ENCODE data around the gene KDM4B. TPM values are rescaled to one million over a fixed set of nuclear protein-coding genes. Genes with fewer than 3 reads are reported as not detected.

KDM4B gene
- total RNA-seq, 4 donors from 2014 or later, result 26.6 to 84.2 (median 39.9) TPM

DNA sequence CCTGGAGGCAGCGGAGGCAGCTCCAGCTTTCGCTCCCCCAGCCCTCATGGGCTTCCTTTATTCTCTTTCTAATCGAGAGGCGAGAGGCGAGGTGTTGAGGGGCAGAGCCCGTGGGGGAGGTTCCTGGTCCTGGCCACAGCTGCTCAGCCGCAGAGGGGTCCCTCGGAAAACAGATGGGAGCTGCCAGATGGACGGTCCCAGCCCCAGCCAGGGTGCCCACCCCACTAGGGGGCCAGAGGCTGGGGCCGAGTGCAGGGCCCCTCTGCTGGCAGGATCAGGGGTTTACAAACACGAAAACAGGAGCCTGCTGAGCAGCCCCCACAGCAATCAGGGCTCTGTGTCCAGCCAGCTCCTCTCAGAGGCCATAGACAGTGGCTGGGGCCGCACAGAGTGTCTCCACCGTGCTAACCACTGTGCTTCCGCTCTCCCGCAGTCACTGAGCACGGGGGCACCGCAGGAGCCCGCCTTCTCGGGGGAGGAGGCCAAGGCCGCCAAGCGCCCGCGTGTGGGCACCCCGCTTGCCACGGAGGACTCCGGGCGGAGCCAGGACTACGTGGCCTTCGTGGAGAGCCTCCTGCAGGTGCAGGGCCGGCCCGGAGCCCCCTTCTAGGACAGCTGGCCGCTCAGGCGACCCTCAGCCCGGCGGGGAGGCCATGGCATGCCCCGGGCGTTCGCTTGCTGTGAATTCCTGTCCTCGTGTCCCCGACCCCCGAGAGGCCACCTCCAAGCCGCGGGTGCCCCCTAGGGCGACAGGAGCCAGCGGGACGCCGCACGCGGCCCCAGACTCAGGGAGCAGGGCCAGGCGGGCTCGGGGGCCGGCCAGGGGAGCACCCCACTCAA lies 182.2 kb downstream of the KDM4B start:
- TF ChIP-seq EP300 (IDR thresholded peaks at IDR 0.05; ENCODE audit: low read depth), result no peak
- in situ Hi-C loops (cut with MboI; ENCODE audit: low pct_ligation_motif_present in 1 of 4, low pct_unique_long_range_greater_than_20kb in 1 of 4, low sequenced_read_pairs in 3 of 4) (no loop called here), intact Hi-C loops (cut with DNase I; ENCODE audit: low total_unique reads) (no loop called here)
- H3K36me3 ChIP-seq, result peaks cover 0 to 8% (median 2%) of the 10 kb centered on the region in 4 donors
- H3K9me3 ChIP-seq, result no peaks in the 10 kb centered on the region
- no peak for DNase-seq
- no peak overlapping the region for H3K27ac ChIP-seq
- H3K4me3 ChIP-seq, result no peak overlapping the region
- WGBS, 2 donors (ENCODE audit: low coverage in 1 of 2), result 86 to 92% methylated on average over 6 to 24 of the region's 52 CpGs
- no peaks in the 10 kb centered on the region for H3K4me1 ChIP-seq
- H3K27me3 ChIP-seq, result no peaks in the 10 kb centered on the region

DNA sequence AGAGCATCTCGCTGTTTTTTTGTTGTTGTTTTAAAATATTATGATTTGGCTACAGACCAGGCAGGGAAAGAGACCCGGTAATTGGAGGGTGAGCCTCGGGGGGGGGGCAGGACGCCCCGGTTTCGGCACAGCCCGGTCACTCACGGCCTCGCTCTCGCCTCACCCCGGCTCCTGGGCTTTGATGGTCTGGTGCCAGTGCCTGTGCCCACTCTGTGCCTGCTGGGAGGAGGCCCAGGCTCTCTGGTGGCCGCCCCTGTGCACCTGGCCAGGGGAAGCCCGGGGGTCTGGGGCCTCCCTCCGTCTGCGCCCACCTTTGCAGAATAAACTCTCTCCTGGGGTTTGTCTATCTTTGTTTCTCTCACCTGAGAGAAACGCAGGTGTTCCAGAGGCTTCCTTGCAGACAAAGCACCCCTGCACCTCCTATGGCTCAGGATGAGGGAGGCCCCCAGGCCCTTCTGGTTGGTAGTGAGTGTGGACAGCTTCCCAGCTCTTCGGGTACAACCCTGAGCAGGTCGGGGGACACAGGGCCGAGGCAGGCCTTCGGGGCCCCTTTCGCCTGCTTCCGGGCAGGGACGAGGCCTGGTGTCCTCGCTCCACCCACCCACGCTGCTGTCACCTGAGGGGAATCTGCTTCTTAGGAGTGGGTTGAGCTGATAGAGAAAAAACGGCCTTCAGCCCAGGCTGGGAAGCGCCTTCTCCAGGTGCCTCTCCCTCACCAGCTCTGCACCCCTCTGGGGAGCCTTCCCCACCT lies 183.3 kb downstream of the KDM4B start:
- Histone ChIP-seq H3K4me3 (no peak overlapping the region), H3K36me3 (peaks cover 0 to 5% (median 0%) of the 10 kb centered on the region in 4 donors), H3K27ac (no peak overlapping the region), H3K27me3 (no peaks in the 10 kb centered on the region), H3K4me1 (no peaks in the 10 kb centered on the region), H3K9me3 (no peaks in the 10 kb centered on the region)
- intact Hi-C loops (cut with DNase I; ENCODE audit: low total_unique reads), result no loop called here
- 63 to 89% methylated on average over 1 to 26 of the region's 27 CpGs for WGBS, 2 donors (ENCODE audit: low coverage in 1 of 2)
- in situ Hi-C loops (cut with MboI; ENCODE audit: low pct_ligation_motif_present in 1 of 4, low pct_unique_long_range_greater_than_20kb in 1 of 4, low sequenced_read_pairs in 3 of 4), result no loop called here
- no peak for DNase-seq
- TF ChIP-seq, protein P1, sequence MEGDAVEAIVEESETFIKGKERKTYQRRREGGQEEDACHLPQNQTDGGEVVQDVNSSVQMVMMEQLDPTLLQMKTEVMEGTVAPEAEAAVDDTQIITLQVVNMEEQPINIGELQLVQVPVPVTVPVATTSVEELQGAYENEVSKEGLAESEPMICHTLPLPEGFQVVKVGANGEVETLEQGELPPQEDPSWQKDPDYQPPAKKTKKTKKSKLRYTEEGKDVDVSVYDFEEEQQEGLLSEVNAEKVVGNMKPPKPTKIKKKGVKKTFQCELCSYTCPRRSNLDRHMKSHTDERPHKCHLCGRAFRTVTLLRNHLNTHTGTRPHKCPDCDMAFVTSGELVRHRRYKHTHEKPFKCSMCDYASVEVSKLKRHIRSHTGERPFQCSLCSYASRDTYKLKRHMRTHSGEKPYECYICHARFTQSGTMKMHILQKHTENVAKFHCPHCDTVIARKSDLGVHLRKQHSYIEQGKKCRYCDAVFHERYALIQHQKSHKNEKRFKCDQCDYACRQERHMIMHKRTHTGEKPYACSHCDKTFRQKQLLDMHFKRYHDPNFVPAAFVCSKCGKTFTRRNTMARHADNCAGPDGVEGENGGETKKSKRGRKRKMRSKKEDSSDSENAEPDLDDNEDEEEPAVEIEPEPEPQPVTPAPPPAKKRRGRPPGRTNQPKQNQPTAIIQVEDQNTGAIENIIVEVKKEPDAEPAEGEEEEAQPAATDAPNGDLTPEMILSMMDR (IDR thresholded peaks at IDR 0.05), result no peak
- TF ChIP-seq POLR2AphosphoS5 (IDR thresholded peaks at IDR 0.05), result no peak
- TF ChIP-seq EP300 (IDR thresholded peaks at IDR 0.05; ENCODE audit: low read depth), result no peak
- TF ChIP-seq POLR2A (IDR thresholded peaks at IDR 0.05), result no peak

DNA sequence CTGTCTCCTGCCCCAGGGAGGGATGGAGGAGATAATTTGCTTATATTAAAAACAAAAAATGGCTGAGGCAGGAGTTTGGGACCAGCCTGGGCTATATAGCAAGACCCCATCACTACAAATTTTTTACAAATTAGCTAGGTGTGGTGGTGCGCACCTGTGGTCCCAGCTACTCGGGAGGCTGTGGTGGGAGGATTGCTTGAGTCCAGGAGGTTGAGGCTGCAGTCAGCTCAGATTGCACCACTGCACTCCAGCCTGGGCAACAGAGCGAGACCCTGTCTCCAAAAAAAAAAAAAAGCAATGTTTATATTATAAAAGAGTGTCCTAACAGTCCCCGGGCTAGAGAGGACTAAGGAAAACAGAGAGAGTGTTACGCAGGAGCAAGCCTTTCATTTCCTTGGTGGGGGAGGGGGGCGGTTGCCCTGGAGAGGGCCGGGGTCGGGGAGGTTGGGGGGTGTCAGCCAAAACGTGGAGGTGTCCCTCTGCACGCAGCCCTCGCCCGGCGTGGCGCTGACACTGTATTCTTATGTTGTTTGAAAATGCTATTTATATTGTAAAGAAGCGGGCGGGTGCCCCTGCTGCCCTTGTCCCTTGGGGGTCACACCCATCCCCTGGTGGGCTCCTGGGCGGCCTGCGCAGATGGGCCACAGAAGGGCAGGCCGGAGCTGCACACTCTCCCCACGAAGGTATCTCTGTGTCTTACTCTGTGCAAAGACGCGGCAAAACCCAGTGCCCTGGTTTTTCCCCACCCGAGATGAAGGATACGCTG lies 184.0 kb downstream of the KDM4B start:
- Histone ChIP-seq H3K4me1 (no peaks in the 10 kb centered on the region), H3K27me3 (no peaks in the 10 kb centered on the region), H3K9me3 (no peaks in the 10 kb centered on the region), H3K36me3 (peaks cover 0 to 2% (median 0%) of the 10 kb centered on the region in 4 donors), H3K27ac (no peak overlapping the region), H3K4me3 (no peak overlapping the region)
- in situ Hi-C loops (cut with MboI; ENCODE audit: low pct_ligation_motif_present in 1 of 4, low pct_unique_long_range_greater_than_20kb in 1 of 4, low sequenced_read_pairs in 3 of 4) (no loop called here), intact Hi-C loops (cut with DNase I; ENCODE audit: low total_unique reads) (no loop called here)
- DNase-seq, result no peak
- WGBS, 2 donors (ENCODE audit: low coverage in 1 of 2), result 84% methylated on average over 24 of the region's 24 CpGs; no CpG with 5 or more reads in 1 of the 2 donors
- TF ChIP-seq POLR2A (IDR thresholded peaks at IDR 0.05) (no peak), POLR2AphosphoS5 (IDR thresholded peaks at IDR 0.05) (no peak), EP300 (IDR thresholded peaks at IDR 0.05; ENCODE audit: low read depth) (no peak)
- TF ChIP-seq, protein P1 (IDR thresholded peaks at IDR 0.05), result no peak

DNA sequence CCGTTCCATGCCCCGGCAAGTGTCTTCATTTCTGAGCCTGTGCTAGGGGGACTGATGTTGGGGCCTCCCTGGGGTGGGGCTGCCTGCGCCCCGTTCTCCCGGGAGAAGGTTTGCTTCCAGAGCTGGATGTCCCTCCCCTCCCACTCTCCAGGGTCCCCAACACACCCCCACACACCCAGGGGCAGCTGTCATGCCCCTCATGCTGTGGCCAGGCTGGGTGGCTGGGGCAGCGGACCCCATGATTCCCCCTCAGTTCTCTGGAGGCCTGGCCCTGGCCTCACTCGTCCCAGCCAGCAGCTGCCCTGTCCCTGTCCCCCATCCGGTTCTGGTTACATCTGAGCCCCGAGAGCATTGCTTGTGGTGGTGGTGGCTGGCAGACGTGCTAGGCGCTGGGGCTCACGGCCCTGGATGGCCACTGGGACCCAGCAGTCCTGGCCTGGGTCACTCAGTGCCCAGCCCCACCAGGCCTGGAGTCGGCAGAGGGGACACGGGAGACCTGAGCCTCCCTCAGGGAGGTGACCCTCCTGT lies 184.8 kb downstream of the KDM4B start:
- no peaks in the 10 kb centered on the region for H3K36me3 ChIP-seq
- WGBS, 2 donors (ENCODE audit: low coverage in 1 of 2), result 84% methylated on average over 14 of the region's 14 CpGs; no CpG with 5 or more reads in 1 of the 2 donors
- H3K27ac ChIP-seq, result no peak overlapping the region
- H3K4me3 ChIP-seq, result no peak overlapping the region
- in situ Hi-C loops (cut with MboI; ENCODE audit: low pct_ligation_motif_present in 1 of 4, low pct_unique_long_range_greater_than_20kb in 1 of 4, low sequenced_read_pairs in 3 of 4) (no loop called here), intact Hi-C loops (cut with DNase I; ENCODE audit: low total_unique reads) (no loop called here)
- DNase-seq, result no peak
- no peaks in the 10 kb centered on the region for H3K4me1 ChIP-seq
- H3K9me3 ChIP-seq, result no peaks in the 10 kb centered on the region
- H3K27me3 ChIP-seq, result no peaks in the 10 kb centered on the region
- TF ChIP-seq POLR2A (IDR thresholded peaks at IDR 0.05), result no peak
- TF ChIP-seq POLR2AphosphoS5 (IDR thresholded peaks at IDR 0.05), result no peak
- TF ChIP-seq EP300 (IDR thresholded peaks at IDR 0.05; ENCODE audit: low read depth), result no peak
- TF ChIP-seq, protein P1 (IDR thresholded peaks at IDR 0.05), result no peak

All from transverse colon (tissue), 4 donors.